NCI-H69 (cell line): ENCODE measurements around the gene ARHGAP26.

ENCODE experiments used
- DNase-seq: peaks from one replicate; lab custom pipeline; 2025; lab: John Stamatoyannopoulos, UW

Gene ARHGAP26

GRCh38 chr5:143140492-143141203 lies 370.5 kb downstream of the ARHGAP26 start:
- peak; percentile 99 for DNase-seq

DNA sequence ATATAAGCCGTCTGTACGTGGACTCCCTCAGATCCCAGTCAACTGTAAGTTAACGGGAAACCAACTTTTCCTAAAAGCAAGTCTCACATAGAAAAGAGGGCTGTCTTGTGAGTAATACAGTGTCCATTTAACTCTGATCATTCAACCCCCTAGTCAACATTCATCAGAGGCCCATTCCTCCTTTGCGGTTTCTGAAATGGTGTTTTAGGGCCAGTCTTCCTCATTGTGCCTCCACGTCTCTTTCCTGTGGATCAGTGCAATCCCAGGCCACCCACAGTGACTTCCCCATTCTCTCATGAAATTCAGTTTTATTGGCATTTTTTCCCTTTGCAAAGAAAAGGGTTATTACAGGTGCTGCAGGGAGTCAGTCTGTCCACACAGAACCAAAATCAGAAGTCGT lies 371.5 kb downstream of the ARHGAP26 start:
- peak; percentile 51 for DNase-seq

DNA sequence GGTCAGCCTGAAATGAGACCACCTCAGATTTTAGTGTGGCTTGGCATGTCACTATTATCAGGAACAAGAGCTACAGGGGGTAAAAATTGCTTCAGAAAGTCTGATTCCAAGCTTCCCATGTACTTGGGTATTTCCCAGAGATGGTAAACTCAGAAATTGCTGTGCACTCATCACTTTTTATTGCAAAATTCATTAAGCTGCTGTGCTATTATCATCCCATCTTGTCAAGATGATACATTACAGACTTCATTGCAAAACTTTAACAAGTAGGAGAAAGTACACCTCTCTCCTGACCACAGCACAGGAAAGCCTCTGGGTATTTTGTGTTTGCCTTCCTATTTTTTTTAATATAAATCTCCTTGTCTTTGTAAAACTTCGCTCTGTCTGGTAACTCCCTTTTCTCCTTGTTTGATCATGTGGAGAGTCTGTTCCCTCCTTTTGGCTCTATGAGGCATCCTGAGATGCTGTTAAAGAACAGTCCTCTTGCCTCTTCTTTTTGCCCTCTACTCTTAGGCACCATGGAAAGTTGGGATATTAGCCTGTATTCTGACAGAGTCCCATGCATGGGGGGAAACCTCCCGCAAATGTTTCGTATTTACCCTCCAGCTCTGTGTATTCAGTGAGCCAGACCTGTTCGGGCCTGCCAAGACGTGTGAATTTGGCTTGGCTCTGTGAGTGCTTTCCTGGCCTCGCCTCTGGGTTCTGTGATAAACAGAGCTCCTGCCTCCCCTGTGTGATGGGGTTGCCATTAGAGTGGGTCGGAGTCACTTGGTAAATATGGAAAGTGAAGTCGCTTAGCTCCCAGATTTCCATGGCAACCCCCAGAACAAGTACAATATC lies 372.6 kb downstream of the ARHGAP26 start:
- peak; percentile 97 for DNase-seq

DNA sequence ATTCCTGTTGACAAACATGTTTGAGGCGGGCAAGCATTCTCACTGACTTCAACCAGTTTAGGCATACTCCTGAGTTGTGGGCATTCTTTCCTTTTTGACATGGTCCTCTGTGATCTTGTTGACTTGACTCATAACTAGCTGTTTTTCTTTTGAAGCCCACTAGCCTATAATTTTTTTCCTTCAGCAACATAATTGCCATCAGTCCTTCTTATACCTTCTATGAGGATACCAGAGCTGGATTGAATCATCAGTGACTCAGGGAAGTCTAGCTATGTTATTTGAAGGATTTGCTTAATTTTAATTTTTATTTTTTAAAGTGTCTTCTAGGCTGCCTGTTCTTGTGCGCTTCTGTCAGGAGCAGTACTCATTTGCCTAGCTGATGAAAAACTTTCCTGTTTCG lies 373.8 kb downstream of the ARHGAP26 start:
- DNase-seq: no peak

GRCh38 chr5:143145243-143146160 lies 375.3 kb downstream of the ARHGAP26 start:
- DNase-seq: no peak

- DNase-seq: no peak
Observed at GRCh38 chr5:143146161-143146560, 376.0 kb downstream of the ARHGAP26 start.

DNA sequence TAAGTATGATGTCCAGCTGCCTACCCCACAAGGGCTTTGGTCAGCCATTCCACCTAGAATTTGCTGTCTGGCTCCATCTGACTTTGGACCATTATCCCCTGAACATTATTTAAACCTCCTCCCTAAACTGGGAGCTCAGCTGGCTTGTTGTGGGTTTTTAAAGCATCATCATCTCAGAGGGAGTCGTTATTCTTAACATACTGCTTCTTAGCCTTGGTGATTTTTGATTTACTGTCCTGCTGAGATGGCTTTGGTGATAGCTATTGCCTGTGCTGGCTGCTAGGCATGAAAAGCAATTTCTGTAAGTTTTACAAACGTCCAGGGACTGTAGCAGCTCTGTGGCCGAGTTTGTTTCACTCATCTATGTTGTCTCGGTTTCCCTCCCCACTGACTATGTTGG lies 377.2 kb downstream of the ARHGAP26 start:
- DNase-seq: no peak

GRCh38 chr5:143147902-143148301 lies 377.7 kb downstream of the ARHGAP26 start:
- DNase-seq: no peak

- peak; percentile 35 for DNase-seq
Observed at GRCh38 chr5:143148771-143149170, 378.6 kb downstream of the ARHGAP26 start.

DNA sequence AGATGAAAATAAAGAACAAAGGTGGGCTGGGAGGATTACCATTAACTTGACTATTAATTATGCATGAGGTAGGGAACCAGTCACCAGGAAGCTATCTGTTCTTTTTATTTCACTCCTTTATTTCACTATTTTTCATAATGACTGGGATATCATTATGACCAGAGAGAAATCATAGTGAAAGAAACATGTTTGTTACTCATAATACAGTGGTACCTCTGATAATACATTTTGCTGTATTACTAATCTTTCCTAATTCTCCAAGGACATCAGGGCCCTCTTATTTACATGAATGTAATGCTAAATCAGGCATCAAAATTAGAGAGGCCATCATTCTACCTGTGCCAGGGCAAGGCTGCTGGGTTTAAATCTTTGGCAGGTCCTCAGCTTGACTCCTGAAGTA lies 379.6 kb downstream of the ARHGAP26 start:
- no peak for DNase-seq

DNA sequence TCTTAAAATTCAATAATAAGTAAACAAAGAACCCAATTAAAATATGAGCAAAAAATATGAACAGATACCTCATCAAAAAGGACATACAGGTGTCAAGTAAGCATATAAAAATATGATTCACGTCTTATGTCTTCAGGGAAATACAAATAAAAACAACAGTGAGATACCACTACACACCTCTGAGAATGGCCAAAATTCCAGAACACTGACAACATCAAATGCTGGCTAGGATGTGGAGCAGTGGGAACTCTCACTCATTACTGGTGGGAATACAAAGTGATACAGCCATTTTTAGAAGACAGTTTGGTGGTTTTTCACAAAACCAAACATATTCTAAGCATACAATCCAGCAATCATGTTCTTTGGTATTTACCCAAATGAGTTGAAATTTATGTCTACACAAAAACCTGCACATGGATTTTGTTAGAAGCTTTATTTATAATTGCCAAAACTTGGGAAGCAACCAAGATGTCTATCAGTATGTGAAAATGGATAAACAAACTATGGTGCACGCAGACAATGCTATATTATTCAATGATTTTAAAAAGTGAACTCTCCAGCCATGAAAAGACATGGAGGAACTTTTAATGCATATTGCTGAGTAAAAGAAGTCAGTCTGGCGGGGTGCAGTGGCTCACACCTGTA lies 381.0 kb downstream of the ARHGAP26 start:
- no peak for DNase-seq

- DNase-seq: no peak
Observed at GRCh38 chr5:143152445-143152844, 382.3 kb downstream of the ARHGAP26 start.

GRCh38 chr5:143153332-143154119 lies 383.3 kb downstream of the ARHGAP26 start:
- peak; percentile 55 for DNase-seq

- DNase-seq: no peak
Observed at GRCh38 chr5:143154510-143155370, 384.6 kb downstream of the ARHGAP26 start.

- DNase-seq: no peak
Observed at GRCh38 chr5:143155455-143155854, 385.3 kb downstream of the ARHGAP26 start.

- DNase-seq: no peak
Observed at GRCh38 chr5:143156086-143156485, 385.9 kb downstream of the ARHGAP26 start.

DNA sequence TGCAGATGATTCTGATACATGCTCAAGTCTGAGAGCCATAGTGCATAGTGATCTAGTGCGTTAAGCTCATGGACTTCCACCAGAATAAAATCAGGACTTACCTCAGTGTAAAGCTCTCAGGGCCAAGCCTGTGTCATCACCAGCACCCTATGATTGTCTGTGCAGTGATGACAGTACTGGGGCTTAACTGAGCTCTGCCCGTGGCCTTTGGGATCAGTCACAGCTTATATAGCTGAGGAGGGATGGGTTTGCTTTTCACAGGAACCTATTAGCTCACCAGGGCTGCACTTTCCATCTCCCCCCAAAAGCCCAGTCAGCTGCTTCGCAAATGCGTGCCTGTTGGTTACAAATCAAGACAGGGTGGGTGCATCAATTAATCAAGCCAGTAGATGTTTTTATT lies 386.4 kb downstream of the ARHGAP26 start:
- DNase-seq: no peak

DNA sequence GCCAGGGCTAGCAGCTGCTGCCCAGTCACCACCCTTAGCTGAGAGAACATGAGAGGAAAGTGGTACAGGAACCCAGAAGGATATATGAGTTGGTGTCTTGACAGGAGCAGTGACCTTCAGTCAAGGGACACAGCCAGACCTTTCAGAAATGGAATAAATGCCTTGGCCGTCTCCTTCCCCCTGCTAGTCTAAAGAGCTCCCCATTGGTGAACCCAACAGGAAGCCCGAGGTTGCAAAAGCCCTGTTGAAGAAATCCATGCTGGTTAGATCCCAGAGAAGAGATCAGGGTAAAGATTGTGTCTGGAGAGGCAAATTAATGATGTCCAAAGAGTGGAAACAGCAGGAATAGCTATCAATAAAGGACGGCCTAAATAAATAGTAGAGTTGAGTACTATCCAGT lies 388.9 kb downstream of the ARHGAP26 start:
- DNase-seq: no peak

DNA sequence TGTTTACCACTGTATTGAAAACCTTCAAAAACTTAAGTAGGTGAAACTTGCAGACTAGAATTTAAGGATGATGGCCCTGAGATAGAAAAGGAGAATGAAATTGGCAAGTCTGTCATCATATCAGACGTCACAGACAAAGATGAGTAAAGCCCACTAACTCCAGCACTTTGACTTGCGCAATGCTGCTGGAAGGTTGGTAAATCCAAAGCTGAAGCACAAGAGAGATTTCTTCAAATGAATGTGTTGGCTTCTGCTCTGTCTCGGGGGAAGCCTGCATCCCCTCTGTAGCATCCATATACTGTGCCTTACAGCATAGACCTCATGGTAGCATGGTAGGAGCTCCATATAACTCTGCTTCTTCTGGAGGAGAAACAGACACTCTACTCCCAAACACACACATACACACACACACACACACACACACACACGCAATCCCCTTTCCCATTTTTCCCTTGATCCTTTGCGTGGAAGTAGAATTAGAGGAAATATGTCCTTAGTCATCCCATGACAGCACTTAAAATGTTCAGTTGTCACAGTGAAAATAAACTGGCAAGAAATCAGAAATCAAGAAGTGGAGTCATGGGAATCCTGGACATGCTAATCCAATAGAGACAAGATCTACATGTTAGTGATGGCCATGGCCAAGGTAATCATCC lies 391.8 kb downstream of the ARHGAP26 start:
- DNase-seq: no peak
